DMS79 (cell line): ENCODE measurements around the gene TDP2.
"Not testable (repeated sequence)": the region's sequence is repeated elsewhere in the genome, so short reads cannot be mapped to it uniquely, and the experiment has no call there.

ENCODE experiments used
- DNase-seq: peaks from one replicate; lab custom pipeline; 2025; lab: John Stamatoyannopoulos, UW

TDP2 gene

GRCh38 chr6:24646771-24647170 lies 19.9 kb downstream of the TDP2 start:
- no peak for DNase-seq

GRCh38 chr6:24644377-24644776 lies 22.3 kb downstream of the TDP2 start:
- no peak for DNase-seq

GRCh38 chr6:24643920-24644319 lies 22.8 kb downstream of the TDP2 start:
- DNase-seq = no peak

- no peak for DNase-seq
Measured at GRCh38 chr6:24642061-24642460, 24.6 kb downstream of the TDP2 start.

GRCh38 chr6:24640631-24641030 lies 26.1 kb downstream of the TDP2 start:
- not testable (repeated sequence) for DNase-seq

GRCh38 chr6:24640166-24640565 lies 26.5 kb downstream of the TDP2 start:
- no peak for DNase-seq

GRCh38 chr6:24636681-24637080 lies 30.0 kb downstream of the TDP2 start:
- DNase-seq = no peak

- DNase-seq = no peak
Measured at GRCh38 chr6:24632573-24632972, 34.1 kb downstream of the TDP2 start.

GRCh38 chr6:24631671-24632070 lies 35.0 kb downstream of the TDP2 start:
- no peak for DNase-seq

GRCh38 chr6:24630856-24631505 lies 35.7 kb downstream of the TDP2 start:
- no peak for DNase-seq

GRCh38 chr6:24621626-24622289 lies 44.9 kb downstream of the TDP2 start:
- DNase-seq = no peak

- no peak for DNase-seq
Measured at GRCh38 chr6:24620637-24621036, 46.1 kb downstream of the TDP2 start.

GRCh38 chr6:24619661-24620060 lies 47.0 kb downstream of the TDP2 start:
- DNase-seq = no peak

- no peak for DNase-seq
Measured at GRCh38 chr6:24614648-24615047, 52.1 kb downstream of the TDP2 start.

- no peak for DNase-seq
Measured at GRCh38 chr6:24614043-24614420, 52.7 kb downstream of the TDP2 start.

- DNase-seq = no peak
Measured at GRCh38 chr6:24613361-24614042, 53.2 kb downstream of the TDP2 start.

- no peak for DNase-seq
Measured at GRCh38 chr6:24610672-24611071, 56.0 kb downstream of the TDP2 start.

- no peak for DNase-seq
Measured at GRCh38 chr6:24607310-24608105, 59.2 kb downstream of the TDP2 start.

GRCh38 chr6:24606200-24606930 lies 60.3 kb downstream of the TDP2 start:
- no peak for DNase-seq

- DNase-seq = no peak
Measured at GRCh38 chr6:24603241-24603640, 63.5 kb downstream of the TDP2 start.

- no peak for DNase-seq
Measured at GRCh38 chr6:24600903-24601302, 65.8 kb downstream of the TDP2 start.
